Mesendoderm (in vitro differentiated cells): ENCODE data around the gene TIMP2.
A peak's percentile ranks its signal among the peaks of the same experiment; 100 is the strongest.

Source experiments
- DNase-seq: peaks from one replicate; pipeline ENCODE4 v3.0.0; 2013
- H2AK5ac ChIP-seq: 2 replicates; pipeline ENCODE4 v1.6.1; 2013; ENCODE audit warnings: low read length, inconsistent platforms
- H2BK120ac ChIP-seq: 2 replicates; pipeline ENCODE4 v1.6.1; 2013; ENCODE audit warnings: low read depth, mild to moderate bottlenecking, low read length, moderate library complexity, mixed read lengths
- H2BK15ac ChIP-seq: replicated peaks from 2 replicates; pipeline ENCODE4 v1.6.1; 2013; ENCODE audit warnings: low read depth, mild to moderate bottlenecking, moderate library complexity
- H2BK5ac ChIP-seq: 2 replicates; pipeline ENCODE4 v1.6.1; 2013; ENCODE audit warnings: low read length, inconsistent platforms
- H3K18ac ChIP-seq: 2 replicates; pipeline ENCODE4 v1.6.1; 2013; ENCODE audit warnings: mild to moderate bottlenecking, low read length, mixed read lengths
- H3K23ac ChIP-seq: one replicate; pipeline ENCODE4 v1.6.1; 2013; ENCODE audit warnings: low read length
- H3K27ac ChIP-seq: 2 replicates; pipeline ENCODE4 v1.5.1; 2013; ENCODE audit warnings: low read depth, mild to moderate bottlenecking, inconsistent platforms, low read length, moderate library complexity
- H3K27me3 ChIP-seq: 2 replicates; pipeline ENCODE4 v1.6.1; 2013; ENCODE audit warnings: low read length, control low read depth, mild to moderate bottlenecking, inconsistent platforms; ENCODE audit not compliant: insufficient read depth, poor library complexity
- H3K36me3 ChIP-seq: 2 replicates; pipeline ENCODE4 v1.6.1; 2013; ENCODE audit warnings: low read length, inconsistent platforms; ENCODE audit not compliant: control insufficient read depth, insufficient read depth
- H3K4ac ChIP-seq: one replicate; pipeline ENCODE4 v1.6.1; 2013; ENCODE audit warnings: low read depth, mild to moderate bottlenecking, low read length, moderate library complexity
- H3K4me1 ChIP-seq: 2 replicates; pipeline ENCODE4 v1.6.1; 2013; ENCODE audit warnings: low read depth, low read length, inconsistent platforms; ENCODE audit not compliant: control insufficient read depth
- H3K4me2 ChIP-seq: 2 replicates; pipeline ENCODE4 v1.6.1; 2013; ENCODE audit warnings: low read length
- H3K4me3 ChIP-seq: 2 replicates; pipeline ENCODE4 v1.5.1; 2013; ENCODE audit warnings: mild to moderate bottlenecking, low read length
- H3K56ac ChIP-seq: one replicate; pipeline ENCODE4 v1.6.1; 2013; ENCODE audit warnings: low read length
- H3K79me1 ChIP-seq: 2 replicates; pipeline ENCODE4 v1.6.1; 2013; ENCODE audit warnings: low read length, inconsistent platforms
- H3K79me2 ChIP-seq: 2 replicates; pipeline ENCODE4 v1.6.1; 2013; ENCODE audit warnings: mild to moderate bottlenecking, low read length; ENCODE audit not compliant: control insufficient read depth, insufficient read depth
- H3K9ac ChIP-seq: 2 replicates; pipeline ENCODE4 v1.6.1; 2013; ENCODE audit warnings: low read length, inconsistent platforms
- H4K5ac ChIP-seq: one replicate; pipeline ENCODE4 v1.6.1; 2013; ENCODE audit warnings: low read length
- H4K8ac ChIP-seq: one replicate; pipeline ENCODE4 v1.6.1; 2013; ENCODE audit warnings: low read depth, mild to moderate bottlenecking, control low read depth, low read length, moderate library complexity
- WGBS: extraction: QIAGEN DNeasy Blood & Tissue Kit; methylation state at CpG from one replicate; pipeline ENCODE4 v1.1.7; 2013; ENCODE audit warnings: low lambda C conversion rate, missing lambda C conversion rate; ENCODE audit not compliant: insufficient coverage; ENCODE audit errors: extremely low coverage; 5-methylcytosine and 5-hydroxymethylcytosine counted together

The TIMP2 gene

GRCh38 chr17:78959803-78960202, 34.6 kb upstream of the TIMP2 start:
- H3K79me2 ChIP-seq: no peaks in the 10 kb centered on the region
- H3K4ac ChIP-seq: no peak overlapping the region
- H3K36me3 ChIP-seq: no peaks in the 10 kb centered on the region
- no peak for DNase-seq
- no peak overlapping the region for H3K27ac ChIP-seq
- H4K5ac ChIP-seq: no peak overlapping the region
- no CpG with 5 or more reads among the region's 12 CpGs for WGBS
- H3K9ac ChIP-seq: no peak overlapping the region
- no peaks in the 10 kb centered on the region for H3K27me3 ChIP-seq
- no peak overlapping the region for H2BK5ac ChIP-seq
- H2BK120ac ChIP-seq: no peak overlapping the region
- no peak overlapping the region for H2AK5ac ChIP-seq
- no peaks in the 10 kb centered on the region for H3K4me1 ChIP-seq
- no peaks in the 10 kb centered on the region for H3K79me1 ChIP-seq
- H3K56ac ChIP-seq: no peak overlapping the region
- no peak overlapping the region for H4K8ac ChIP-seq
- no peak overlapping the region for H3K4me3 ChIP-seq
- no peak overlapping the region for H3K23ac ChIP-seq
- H3K4me2 ChIP-seq: no peak overlapping the region
- H2BK15ac ChIP-seq: no peak overlapping the region
- no peak overlapping the region for H3K18ac ChIP-seq

- Histone ChIP-seq H3K9ac (no peak overlapping the region), H4K5ac (no peak overlapping the region), H2BK120ac (no peak overlapping the region), H3K79me1 (no peaks in the 10 kb centered on the region), H3K4ac (no peak overlapping the region), H3K27ac (no peak overlapping the region), H2AK5ac (no peak overlapping the region), H3K79me2 (no peaks in the 10 kb centered on the region), H2BK15ac (no peak overlapping the region), H3K23ac (no peak overlapping the region), H3K36me3 (no peaks in the 10 kb centered on the region), H3K4me3 (no peak overlapping the region), H2BK5ac (no peak overlapping the region), H3K27me3 (no peaks in the 10 kb centered on the region), H3K4me2 (no peak overlapping the region), H4K8ac (no peak overlapping the region), H3K56ac (no peak overlapping the region), H3K18ac (no peak overlapping the region), H3K4me1 (no peaks in the 10 kb centered on the region)
- WGBS: no CpG with 5 or more reads among the region's 7 CpGs
- no peak for DNase-seq
Measured at GRCh38 chr17:78958641-78959127, 33.5 kb upstream of the TIMP2 start.

DNA sequence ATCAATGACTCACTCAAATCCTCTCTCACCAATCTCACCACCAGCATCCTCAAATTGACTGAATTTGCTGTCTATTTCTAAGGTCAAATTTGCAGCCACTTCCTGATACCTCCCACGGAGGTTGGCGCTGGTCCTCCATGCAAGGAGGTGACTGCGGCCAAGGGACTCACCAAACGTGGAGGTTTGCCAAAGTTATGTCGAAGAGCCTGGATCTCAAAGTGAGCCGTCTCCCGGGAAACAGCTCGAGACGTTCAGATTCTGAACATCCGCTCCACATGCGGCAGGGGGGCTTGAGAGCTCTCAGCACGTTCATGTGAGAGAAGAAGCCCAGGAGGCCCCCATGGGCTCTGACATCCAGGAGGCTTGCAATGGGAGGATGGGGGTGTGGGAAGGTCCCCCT, 31.9 kb upstream of the TIMP2 start:
- H3K4me2 ChIP-seq: no peak overlapping the region
- no peak overlapping the region for H3K9ac ChIP-seq
- no peak overlapping the region for H3K4ac ChIP-seq
- no peak overlapping the region for H3K56ac ChIP-seq
- WGBS: no CpG with 5 or more reads among the region's 12 CpGs
- H3K18ac ChIP-seq: no peak overlapping the region
- H2BK120ac ChIP-seq: no peak overlapping the region
- no peaks in the 10 kb centered on the region for H3K27me3 ChIP-seq
- H2BK5ac ChIP-seq: no peak overlapping the region
- H3K79me2 ChIP-seq: no peaks in the 10 kb centered on the region
- no peaks in the 10 kb centered on the region for H3K36me3 ChIP-seq
- no peak overlapping the region for H2BK15ac ChIP-seq
- no peak for DNase-seq
- no peak overlapping the region for H3K4me3 ChIP-seq
- no peak overlapping the region for H2AK5ac ChIP-seq
- no peaks in the 10 kb centered on the region for H3K79me1 ChIP-seq
- no peak overlapping the region for H4K8ac ChIP-seq
- H4K5ac ChIP-seq: no peak overlapping the region
- no peak overlapping the region for H3K27ac ChIP-seq
- H3K23ac ChIP-seq: no peak overlapping the region
- H3K4me1 ChIP-seq: no peaks in the 10 kb centered on the region

GRCh38 chr17:78956254-78956653, 31.1 kb upstream of the TIMP2 start:
- Histone ChIP-seq H3K23ac (no peak overlapping the region), H2BK15ac (no peak overlapping the region), H4K8ac (no peak overlapping the region), H3K27me3 (no peaks in the 10 kb centered on the region), H3K36me3 (no peaks in the 10 kb centered on the region), H2AK5ac (no peak overlapping the region), H3K27ac (no peak overlapping the region), H3K4ac (no peak overlapping the region), H3K18ac (no peak overlapping the region), H3K9ac (no peak overlapping the region), H3K4me2 (no peak overlapping the region), H2BK120ac (no peak overlapping the region), H3K56ac (no peak overlapping the region), H3K79me1 (no peaks in the 10 kb centered on the region), H3K79me2 (no peaks in the 10 kb centered on the region), H2BK5ac (no peak overlapping the region), H3K4me1 (no peaks in the 10 kb centered on the region), H3K4me3 (no peak overlapping the region), H4K5ac (no peak overlapping the region)
- DNase-seq: peak; percentile 39
- no CpG with 5 or more reads among the region's 11 CpGs for WGBS

DNA sequence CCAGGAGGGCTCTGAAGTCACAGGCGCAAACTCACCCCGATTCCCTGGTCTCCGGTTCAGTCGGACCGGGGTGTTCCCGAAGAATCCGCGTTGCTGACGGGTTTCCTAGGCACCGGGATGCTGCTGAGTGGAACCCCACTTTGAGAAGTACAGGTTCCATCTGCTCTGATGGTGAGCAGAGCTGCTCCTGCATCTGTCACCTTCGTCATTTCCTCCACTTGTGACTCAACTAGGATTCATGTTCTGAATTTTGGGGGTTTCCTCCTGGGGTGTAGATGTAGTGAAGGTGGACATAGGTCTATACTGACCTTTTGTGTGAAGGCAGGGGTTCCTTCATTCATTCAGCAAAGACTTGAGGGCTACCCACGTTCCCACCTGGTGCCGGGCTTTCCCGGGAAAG, 29.5 kb upstream of the TIMP2 start:
- H4K8ac ChIP-seq: no peak overlapping the region
- WGBS: no CpG with 5 or more reads among the region's 14 CpGs
- H3K4ac ChIP-seq: no peak overlapping the region
- H3K27me3 ChIP-seq: no peaks in the 10 kb centered on the region
- no peak overlapping the region for H3K9ac ChIP-seq
- H2BK120ac ChIP-seq: no peak overlapping the region
- H3K36me3 ChIP-seq: no peaks in the 10 kb centered on the region
- H3K79me2 ChIP-seq: no peaks in the 10 kb centered on the region
- H3K4me2 ChIP-seq: no peak overlapping the region
- DNase-seq: no peak
- H2BK15ac ChIP-seq: no peak overlapping the region
- no peaks in the 10 kb centered on the region for H3K4me1 ChIP-seq
- no peak overlapping the region for H3K23ac ChIP-seq
- no peak overlapping the region for H4K5ac ChIP-seq
- H3K79me1 ChIP-seq: no peaks in the 10 kb centered on the region
- H3K27ac ChIP-seq: no peak overlapping the region
- H3K18ac ChIP-seq: no peak overlapping the region
- no peak overlapping the region for H3K56ac ChIP-seq
- H2AK5ac ChIP-seq: no peak overlapping the region
- H2BK5ac ChIP-seq: no peak overlapping the region
- H3K4me3 ChIP-seq: no peak overlapping the region
